Keratinocyte (primary cell): Measurements from ENCODE around the gene ITGA11. TPM values are rescaled to one million over a fixed set of nuclear protein-coding genes. Genes with fewer than 3 reads are reported as not detected.

Experiments used
- DNase-seq: peaks from one replicate; pipeline ENCODE4 v3.0.0-alpha.2; 2011; ENCODE audit warnings: low read depth, missing footprints, low spot score
- FAIRE-seq: peaks from 2 replicates; lab custom pipeline; 2011; peaks lifted over from hg19 to GRCh38; lab: Jason Lieb, UNC
- H2AFZ ChIP-seq: 2 replicates; pipeline ENCODE4 v1.6.0; 2012; ENCODE audit warnings: low read length, control low read depth, inconsistent platforms; ENCODE audit not compliant: control insufficient read depth
- H3K27ac ChIP-seq: 2 replicates; pipeline ENCODE4 v1.5.1; 2011; ENCODE audit warnings: low read length; ENCODE audit not compliant: control insufficient read depth, insufficient read depth
- H3K27me3 ChIP-seq: 3 replicates; pipeline ENCODE4 v1.6.0; 2011; ENCODE audit warnings: low read length; ENCODE audit not compliant: control insufficient read depth, insufficient read depth; ENCODE audit errors: extremely low read depth
- H3K36me3 ChIP-seq, 2 experiments: 2 replicates in 1 of 2; 3 replicates in 1 of 2; pipeline ENCODE4 v1.5.1; 2011; ENCODE audit warnings: low read length in 2 of 2, mild to moderate bottlenecking in 1 of 2; ENCODE audit not compliant: control insufficient read depth in 2 of 2, insufficient read depth in 2 of 2; ENCODE audit errors: extremely low read depth in 1 of 2
- H3K4me1 ChIP-seq: 3 replicates; pipeline ENCODE4 v1.5.1; 2011; ENCODE audit warnings: low read length; ENCODE audit not compliant: control insufficient read depth, insufficient read depth; ENCODE audit errors: extremely low read depth
- H3K4me2 ChIP-seq: 3 replicates; pipeline ENCODE4 v1.6.0; 2011; ENCODE audit warnings: low read depth, low read length; ENCODE audit not compliant: control insufficient read depth, insufficient read depth; ENCODE audit errors: extremely low read depth
- H3K4me3 ChIP-seq, 3 experiments: fragments of 200-600 bp in 1 of 3; sonication (generic) in 1 of 3; 2 replicates in 2 of 3; 3 replicates in 1 of 3; pipeline ENCODE4 v1.5.1; 2011 to 2016; ENCODE audit warnings: low read length in 3 of 3, mild to moderate bottlenecking in 3 of 3, control low read depth in 2 of 3, inconsistent platforms in 1 of 3, low read depth in 1 of 3, mixed read lengths in 1 of 3, mixed run types in 1 of 3, moderate library complexity in 1 of 3; ENCODE audit not compliant: control insufficient read depth in 2 of 3, insufficient read depth in 2 of 3; ENCODE audit errors: extremely low read depth in 1 of 3
- H3K79me2 ChIP-seq: 2 replicates; pipeline ENCODE4 v1.6.0; 2012; ENCODE audit warnings: low read length; ENCODE audit not compliant: control insufficient read depth, insufficient read depth
- H3K9ac ChIP-seq: 3 replicates; pipeline ENCODE4 v1.6.0; 2011; ENCODE audit warnings: low read length; ENCODE audit not compliant: control insufficient read depth, insufficient read depth; ENCODE audit errors: extremely low read depth
- H3K9me1 ChIP-seq: 3 replicates; pipeline ENCODE4 v1.6.0; 2011; ENCODE audit warnings: low read length; ENCODE audit not compliant: control insufficient read depth, insufficient read depth; ENCODE audit errors: extremely low read depth
- H3K9me3 ChIP-seq: 2 replicates; pipeline ENCODE4 v1.5.1; 2012; ENCODE audit warnings: low read depth, low read length; ENCODE audit not compliant: control insufficient read depth
- H4K20me1 ChIP-seq: 3 replicates; pipeline ENCODE4 v1.6.0; 2011; ENCODE audit warnings: low read length; ENCODE audit not compliant: control insufficient read depth, insufficient read depth; ENCODE audit errors: extremely low read depth
- CTCF ChIP-seq, 3 experiments: IDR thresholded peaks in 1 of 3; conservative IDR thresholded peaks in 1 of 3; optimal IDR thresholded peaks in 1 of 3; 2 replicates in 2 of 3; 3 replicates in 1 of 3; pipeline versions ENCODE3 to v1.5.1; 2011; ENCODE audit warnings: low read length in 3 of 3, mild to moderate bottlenecking in 3 of 3, moderate library complexity in 2 of 3, control low read depth in 1 of 3, inconsistent platforms in 1 of 3; ENCODE audit not compliant: insufficient read depth in 2 of 3; ENCODE audit errors: extremely low read depth in 1 of 3
- EZH2 ChIP-seq: IDR thresholded peaks from one replicate; pipeline ENCODE4 v1.6.1; 2012; ENCODE audit warnings: inconsistent platforms, mild to moderate bottlenecking, low read length, moderate library complexity
- dilution Hi-C: fragments of 300-500 bp; cut with MboI; formaldehyde crosslinking; loops from one replicate; pipeline ENCODE4 v1.7.0; 2020; ENCODE audit warnings: low sequenced_read_pairs; ENCODE audit not compliant: extremely low pct_ligation_motif_present
- polyA plus RNA-seq, 5 experiments: library from polyadenylated mRNA; depleted of rRNA in 3 of 5; stranded (reverse) in 3 of 5; stranded (forward) in 1 of 5; unstranded in 1 of 5; fragments of >200 nt; gene quantifications; 1 replicate in 1 of 5; 2 replicates in 3 of 5; 3 replicates in 1 of 5; pipeline versions ENCODE4 v1.2.1 to v1.2.3, GENCODE V29; 2011 to 2012; ENCODE audit warnings: missing spikeins in 2 of 5, low read depth in 1 of 5, low replicate concordance in 1 of 5

ITGA11 gene
- polyA plus RNA-seq, 1 donor (not counting 4 experiments of a cell fraction or from before 2014, with no cell fraction given): not detected

DNA sequence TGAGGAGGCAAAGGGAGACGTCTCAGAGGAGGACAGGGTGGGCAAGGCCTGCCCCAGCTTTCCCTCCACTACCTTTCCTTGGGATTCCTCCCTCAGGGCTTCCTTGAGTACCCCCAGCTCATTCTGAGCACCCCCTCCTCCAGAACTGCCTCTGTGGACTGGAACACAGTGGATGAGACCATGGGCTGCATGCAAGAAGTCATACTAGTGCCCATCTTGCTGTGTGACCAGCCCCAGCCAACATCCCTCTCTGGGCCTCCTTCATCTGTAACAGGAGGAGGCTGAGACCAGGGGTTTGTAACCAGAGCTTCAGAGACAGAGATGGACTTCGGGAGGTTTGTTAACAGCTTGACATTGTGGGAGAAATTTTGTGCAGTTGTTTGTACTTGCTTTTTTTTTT lies 128.8 kb downstream of the ITGA11 start:
- H3K9ac ChIP-seq: no peak overlapping the region
- H3K9me3 ChIP-seq: no peaks in the 10 kb centered on the region
- no peak for FAIRE-seq

DNA sequence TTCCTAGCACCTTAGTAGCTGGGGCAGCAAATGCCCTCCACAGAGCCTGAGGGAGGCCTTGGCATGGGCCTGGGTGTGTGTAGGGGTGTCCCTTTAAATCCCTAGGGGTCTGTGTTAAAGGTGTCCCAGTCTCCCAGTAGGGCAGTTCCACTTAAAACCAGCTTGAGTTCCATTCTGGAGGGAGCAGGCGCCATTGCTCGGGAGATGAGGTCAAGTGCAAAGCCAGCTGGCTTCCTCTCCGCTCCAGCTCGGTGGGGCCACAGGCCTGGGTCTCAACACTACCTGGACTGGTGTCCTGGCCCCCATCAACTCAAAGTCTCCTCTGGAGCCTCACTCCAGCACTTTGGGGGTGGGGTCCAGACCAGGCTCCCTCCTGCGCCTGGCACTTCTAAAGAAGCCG lies 129.2 kb downstream of the ITGA11 start:
- Histone ChIP-seq H3K27me3 (peaks cover 4% of the 10 kb centered on the region), H3K79me2 (no peaks in the 10 kb centered on the region), H3K9ac (no peak overlapping the region), H3K4me3 (no peak overlapping the region), H3K9me1 (peaks cover 6% of the 10 kb centered on the region), H3K9me3 (no peaks in the 10 kb centered on the region), H4K20me1 (no peaks in the 10 kb centered on the region), H3K4me2 (no peak overlapping the region), H2AFZ (no peak overlapping the region), H3K36me3 (peaks cover 1 to 10% of the 10 kb centered on the region in 2 experiments), H3K27ac (no peak overlapping the region), H3K4me1 (peaks cover 33% of the 10 kb centered on the region)
- TF ChIP-seq CTCF (optimal IDR thresholded peaks at IDR 0.05 in 1 of 3, IDR thresholded peaks at IDR 0.05 in 1 of 3, conservative IDR thresholded peaks at IDR 0.05 in 1 of 3; ENCODE audit: extremely low read depth in 1 of 3, insufficient read depth in 2 of 3, low read length in 3 of 3) (no peak), EZH2 (no peak)
- FAIRE-seq (no peak), DNase-seq (no peak)
- dilution Hi-C loops: no loop called here

More for the DNA sequence above, 128.8 kb downstream of the ITGA11 start:
- TF ChIP-seq CTCF (optimal IDR thresholded peaks at IDR 0.05 in 1 of 3, IDR thresholded peaks at IDR 0.05 in 1 of 3, conservative IDR thresholded peaks at IDR 0.05 in 1 of 3; ENCODE audit: extremely low read depth in 1 of 3, insufficient read depth in 2 of 3, low read length in 3 of 3) (no peak), EZH2 (no peak)
- dilution Hi-C loops: no loop called here
- Histone ChIP-seq H3K9me1 (peaks cover 6% of the 10 kb centered on the region), H3K36me3 (peaks cover 0 to 9% of the 10 kb centered on the region in 2 experiments), H4K20me1 (no peaks in the 10 kb centered on the region), H3K27ac (no peak overlapping the region), H2AFZ (no peak overlapping the region), H3K4me2 (no peak overlapping the region), H3K27me3 (peaks cover 4% of the 10 kb centered on the region), H3K4me1 (peaks cover 29% of the 10 kb centered on the region), H3K79me2 (no peaks in the 10 kb centered on the region), H3K4me3 (no peak overlapping the region)
- no peak for DNase-seq
